Activated naive CD4-positive, alpha-beta T cell treated with anti-CD3 and anti-CD28 coated beads, Interleukin-2, amount 10 ng/mL, durations not matched to agents 7 days and 5 days (primary cell): ENCODE results near the gene SH3BP5L.

ENCODE experiments used
- CTCF ChIA-PET: fragments of 350-600 bp; sonication (Branson Sonifier 250); formaldehyde crosslinking; loops from one replicate; lab custom pipeline; 2021; ENCODE audit warnings: antibody characterized with exemption; lab: Charles Lee
- DNase-seq: peaks from one replicate; pipeline ENCODE4 v3.0.0-alpha.2; 2020
- H3K27ac Mint-ChIP-seq: one replicate; pipeline ENCODE4 v1.8.0; 2021; ENCODE audit warnings: mild to moderate bottlenecking, moderate library complexity, mixed read lengths
- H3K27me3 Mint-ChIP-seq: one replicate; pipeline ENCODE4 v1.8.0; 2021; ENCODE audit warnings: mild to moderate bottlenecking, mixed read lengths
- H3K36me3 Mint-ChIP-seq: one replicate; pipeline ENCODE4 v1.8.0; 2021; ENCODE audit warnings: mixed read lengths
- H3K4me1 Mint-ChIP-seq: one replicate; pipeline ENCODE4 v1.8.0; 2021; ENCODE audit warnings: mixed read lengths
- H3K4me3 Mint-ChIP-seq: one replicate; pipeline ENCODE4 v1.8.0; 2021; ENCODE audit warnings: mild to moderate bottlenecking, moderate library complexity, mixed read lengths
- H3K9me3 Mint-ChIP-seq: one replicate; pipeline ENCODE4 v1.8.0; 2021; ENCODE audit warnings: mixed read lengths

SH3BP5L gene

GRCh38 chr1:248816042-248816851 lies 9.5 kb downstream of the SH3BP5L start:
- peaks cover 58% of the 10 kb centered on the region for H3K4me1 Mint-ChIP-seq
- H3K36me3 Mint-ChIP-seq = peaks cover 69% of the 10 kb centered on the region
- no peak for DNase-seq
- H3K27me3 Mint-ChIP-seq = no peaks in the 10 kb centered on the region
- no peak overlapping the region for H3K4me3 Mint-ChIP-seq
- H3K27ac Mint-ChIP-seq = peak overlapping the region; percentile 91
- H3K9me3 Mint-ChIP-seq = no peaks in the 10 kb centered on the region
- CTCF ChIA-PET = no interaction called here

DNA sequence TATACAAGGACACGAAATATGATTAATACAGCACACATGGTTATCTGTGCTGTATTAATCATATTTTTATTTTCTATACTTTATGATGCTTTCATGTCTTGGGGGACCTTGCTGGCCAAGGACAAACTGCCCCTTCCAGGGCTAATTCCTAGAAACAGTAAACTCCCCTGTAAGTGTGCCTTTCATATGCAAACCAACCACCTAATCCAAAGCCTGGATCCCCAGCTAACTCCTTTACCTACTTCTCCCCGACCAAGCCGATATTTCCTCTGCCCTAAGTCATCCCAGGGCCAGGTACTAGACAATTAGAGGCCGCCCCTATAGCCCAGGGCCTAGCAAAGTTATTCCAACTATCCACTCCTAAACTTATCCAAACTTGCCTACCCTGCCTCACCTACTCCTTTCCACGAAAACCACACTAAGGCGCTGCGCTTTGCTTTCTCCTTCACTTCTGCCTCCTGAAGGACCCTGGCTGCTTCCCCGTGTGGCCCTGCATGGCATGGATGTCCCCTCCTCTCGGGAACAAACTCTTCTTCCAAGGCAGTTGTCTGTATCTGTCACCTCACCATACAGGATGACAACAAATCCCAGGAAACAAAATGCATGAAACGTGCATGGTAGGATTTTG lies 10.2 kb downstream of the SH3BP5L start:
- H3K4me1 Mint-ChIP-seq = peaks cover 53% of the 10 kb centered on the region
- peaks cover 69% of the 10 kb centered on the region for H3K36me3 Mint-ChIP-seq
- H3K4me3 Mint-ChIP-seq = no peak overlapping the region
- H3K27me3 Mint-ChIP-seq = no peaks in the 10 kb centered on the region
- CTCF ChIA-PET = no interaction called here
- no peak for DNase-seq
- H3K9me3 Mint-ChIP-seq = no peaks in the 10 kb centered on the region
- H3K27ac Mint-ChIP-seq = peak overlapping the region; percentile 91

- H3K4me3 Mint-ChIP-seq = no peak overlapping the region
- no peaks in the 10 kb centered on the region for H3K9me3 Mint-ChIP-seq
- H3K27me3 Mint-ChIP-seq = no peaks in the 10 kb centered on the region
- H3K27ac Mint-ChIP-seq = peak overlapping the region; percentile 67
- peaks cover 61% of the 10 kb centered on the region for H3K36me3 Mint-ChIP-seq
- CTCF ChIA-PET = no interaction called here
- no peak for DNase-seq
- H3K4me1 Mint-ChIP-seq = peaks cover 43% of the 10 kb centered on the region
Measured at GRCh38 chr1:248814351-248814750, 11.4 kb downstream of the SH3BP5L start.

DNA sequence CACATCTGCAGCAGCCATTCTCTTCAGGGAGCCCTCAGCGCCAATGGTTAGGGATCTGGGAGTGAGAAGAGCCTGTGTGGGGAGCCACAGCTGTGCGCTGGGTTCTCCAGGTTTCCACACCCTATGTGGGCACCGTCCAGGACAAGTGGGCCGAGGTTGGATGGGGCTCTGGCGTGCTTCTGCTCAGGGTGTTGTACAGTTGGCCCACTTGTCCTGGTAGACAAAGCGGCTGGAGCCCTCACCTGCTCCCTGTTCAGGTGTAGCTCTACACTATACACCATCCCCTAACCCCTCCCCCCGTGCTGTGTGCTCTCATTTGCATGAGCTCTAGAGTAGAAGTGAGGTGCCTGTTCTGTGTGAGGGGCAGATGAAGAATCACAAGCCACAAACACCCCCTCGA lies 12.2 kb downstream of the SH3BP5L start:
- CTCF ChIA-PET = interaction anchor here (0.5 to 1.0 kb wide), 2 partner anchors 75 to 409 kb away, joined by 3 read pairs; no protein-coding TSS in a partner anchor
- peaks cover 35% of the 10 kb centered on the region for H3K4me1 Mint-ChIP-seq
- H3K36me3 Mint-ChIP-seq = peaks cover 56% of the 10 kb centered on the region
- no peak for DNase-seq
- no peak overlapping the region for H3K4me3 Mint-ChIP-seq
- H3K27ac Mint-ChIP-seq = peak overlapping the region; percentile 26
- H3K27me3 Mint-ChIP-seq = no peaks in the 10 kb centered on the region
- H3K9me3 Mint-ChIP-seq = no peaks in the 10 kb centered on the region

DNA sequence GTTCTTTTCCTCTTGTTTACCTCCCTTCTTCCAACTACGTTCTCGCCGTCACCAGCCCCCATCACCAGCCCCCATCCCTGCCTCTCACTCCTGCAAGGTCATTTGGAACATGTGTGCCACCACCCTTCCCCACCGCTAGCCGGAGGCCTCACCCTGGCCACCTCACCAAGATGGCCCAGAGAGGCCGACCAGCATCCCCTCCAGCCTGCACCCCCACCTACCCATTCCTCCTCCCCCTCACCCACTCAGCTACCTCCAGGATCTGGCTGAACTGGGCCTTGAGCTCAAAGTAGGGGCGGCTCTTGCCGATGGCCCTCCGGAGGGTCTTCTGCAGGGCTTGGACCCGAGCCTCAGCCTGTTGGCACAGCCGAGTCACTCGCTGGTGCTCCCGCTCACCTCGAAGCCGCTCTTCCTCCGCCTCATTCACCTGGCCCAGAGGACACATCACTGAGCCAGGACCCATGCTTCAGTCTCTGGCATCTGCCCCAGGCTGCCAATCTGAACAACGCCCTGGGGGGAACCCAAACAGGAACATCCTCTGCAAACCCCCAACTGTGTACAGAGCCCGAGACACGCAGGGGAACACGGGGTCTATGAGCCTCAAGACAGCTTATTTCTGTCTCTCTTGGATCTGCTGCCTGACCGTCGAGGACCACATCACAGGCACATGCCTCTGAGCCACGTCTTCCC lies 12.8 kb downstream of the SH3BP5L start:
- no peak overlapping the region for H3K4me3 Mint-ChIP-seq
- H3K27me3 Mint-ChIP-seq = no peaks in the 10 kb centered on the region
- peaks cover 28% of the 10 kb centered on the region for H3K4me1 Mint-ChIP-seq
- peaks cover 53% of the 10 kb centered on the region for H3K36me3 Mint-ChIP-seq
- H3K9me3 Mint-ChIP-seq = no peaks in the 10 kb centered on the region
- CTCF ChIA-PET = interaction anchor here (1.0 kb wide), 1 partner anchor 409 kb away, joined by 3 read pairs; no protein-coding TSS in a partner anchor
- no peak for DNase-seq
- no peak overlapping the region for H3K27ac Mint-ChIP-seq

DNA sequence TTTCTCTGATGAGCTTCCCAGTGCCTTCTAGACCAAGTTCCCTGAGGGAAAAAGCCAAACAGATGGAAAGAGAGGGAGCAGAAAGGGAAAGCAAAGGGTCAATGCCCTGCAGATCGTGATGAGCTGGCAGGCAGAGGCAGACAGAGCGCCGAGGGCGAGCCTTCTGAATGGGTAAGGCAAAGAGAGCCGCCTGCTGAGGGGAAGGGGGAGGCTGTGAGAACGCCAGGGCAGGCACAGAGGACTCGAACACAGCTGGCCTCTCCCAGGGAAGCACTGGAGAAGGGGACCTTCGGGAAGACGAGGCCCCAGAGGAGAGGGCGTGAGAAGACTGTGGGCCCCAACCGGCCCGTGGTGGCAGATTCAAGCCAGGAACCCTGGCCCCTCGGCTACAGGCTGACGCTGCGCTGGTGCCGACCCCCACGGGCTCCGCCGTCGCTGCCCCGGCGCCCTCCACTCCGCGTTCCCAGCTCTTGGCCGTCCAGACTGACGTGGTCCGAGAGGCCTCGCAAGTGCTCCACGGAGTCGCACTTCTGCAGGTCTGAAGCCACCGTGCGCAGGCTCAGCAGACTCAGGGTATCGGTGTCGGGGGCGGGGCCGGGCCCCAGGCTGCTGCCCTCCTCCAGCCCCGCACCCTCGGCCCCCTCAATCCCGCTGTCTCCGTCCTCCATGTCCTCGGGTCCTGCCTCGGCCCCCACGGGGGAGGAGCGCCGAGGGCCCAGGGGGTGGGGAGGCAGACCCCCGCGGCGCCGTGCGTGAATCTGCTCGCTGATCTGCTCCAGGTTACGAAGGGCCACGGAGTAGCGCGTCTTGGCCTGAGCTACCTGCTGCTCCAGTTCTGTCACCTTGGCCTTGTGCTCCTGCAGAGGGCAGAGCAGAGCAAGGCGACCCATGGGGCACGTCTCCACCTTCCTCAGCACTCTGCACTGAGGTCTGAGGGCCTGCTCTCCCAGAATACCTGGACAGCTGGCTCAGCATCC lies 13.9 kb downstream of the SH3BP5L start:
- Mint-ChIP-seq H3K36me3 (peaks cover 47% of the 10 kb centered on the region), H3K27me3 (no peaks in the 10 kb centered on the region), H3K4me1 (peaks cover 17% of the 10 kb centered on the region), H3K9me3 (no peaks in the 10 kb centered on the region), H3K4me3 (no peak overlapping the region), H3K27ac (no peak overlapping the region)
- CTCF ChIA-PET = no interaction called here
- no peak for DNase-seq

GRCh38 chr1:248810727-248811513 lies 14.8 kb downstream of the SH3BP5L start:
- Mint-ChIP-seq H3K4me1 (peaks cover 9% of the 10 kb centered on the region), H3K9me3 (no peaks in the 10 kb centered on the region), H3K4me3 (no peak overlapping the region), H3K36me3 (peaks cover 40% of the 10 kb centered on the region), H3K27me3 (no peaks in the 10 kb centered on the region), H3K27ac (no peak overlapping the region)
- no peak for DNase-seq
- CTCF ChIA-PET = no interaction called here

- Mint-ChIP-seq H3K27ac (peak overlapping the region; percentile 28), H3K36me3 (peaks cover 33% of the 10 kb centered on the region), H3K4me1 (peaks cover 5% of the 10 kb centered on the region), H3K9me3 (no peaks in the 10 kb centered on the region), H3K27me3 (no peaks in the 10 kb centered on the region), H3K4me3 (no peak overlapping the region)
- DNase-seq = no peak
- CTCF ChIA-PET = no interaction called here
Measured at GRCh38 chr1:248810000-248810726, 15.6 kb downstream of the SH3BP5L start.

- Mint-ChIP-seq H3K4me1 (peaks cover 9% of the 10 kb centered on the region), H3K27me3 (peaks cover 4% of the 10 kb centered on the region), H3K27ac (no peak overlapping the region), H3K4me3 (no peak overlapping the region), H3K9me3 (no peaks in the 10 kb centered on the region), H3K36me3 (peaks cover 22% of the 10 kb centered on the region)
- CTCF ChIA-PET = interaction anchor here (6.0 kb wide), 1 partner anchor 187 kb away, joined by 63 read pairs; no protein-coding TSS in a partner anchor
- no peak for DNase-seq
Measured at GRCh38 chr1:248808876-248809275, 16.8 kb downstream of the SH3BP5L start.

DNA sequence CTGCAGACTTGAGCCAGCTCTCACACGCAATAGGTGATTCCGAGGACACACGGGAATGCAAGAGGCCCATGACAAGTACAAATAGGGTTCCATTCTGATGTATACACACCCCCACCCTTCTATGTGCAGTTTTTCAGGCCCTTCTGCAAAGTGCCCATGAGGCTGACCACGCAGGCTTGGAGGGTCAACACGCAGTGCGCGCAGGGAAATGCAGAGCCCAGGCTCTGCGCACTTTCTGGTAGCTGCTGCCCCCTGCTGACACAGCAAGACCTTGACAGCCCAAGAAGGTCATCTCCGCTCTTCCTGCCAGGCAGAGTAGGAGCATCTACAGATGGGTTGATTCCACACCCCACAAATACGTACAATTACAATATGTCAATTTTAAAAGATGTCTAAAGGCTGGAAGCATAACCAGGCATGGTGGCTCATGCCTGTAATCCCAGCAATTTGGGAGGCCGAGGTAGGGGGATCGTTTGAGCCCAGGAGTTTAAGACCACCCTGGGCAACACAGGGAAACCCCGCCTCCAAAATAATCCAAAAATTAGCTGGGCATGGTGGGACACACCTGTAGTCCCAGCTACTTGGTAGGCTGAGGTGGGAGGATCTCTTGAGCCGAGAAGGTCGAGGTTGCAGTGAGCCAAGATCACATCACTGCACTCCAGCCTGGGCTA lies 18.5 kb downstream of the SH3BP5L start:
- CTCF ChIA-PET = interaction anchor here (0.7 to 6.0 kb wide), 10 partner anchors 11 to 564 kb away, joined by 3 to 63 read pairs (median 5); no protein-coding TSS in a partner anchor
- H3K9me3 Mint-ChIP-seq = no peaks in the 10 kb centered on the region
- peaks cover 8% of the 10 kb centered on the region for H3K36me3 Mint-ChIP-seq
- DNase-seq = peak; percentile 72
- peaks cover 9% of the 10 kb centered on the region for H3K4me1 Mint-ChIP-seq
- H3K27ac Mint-ChIP-seq = no peak overlapping the region
- H3K27me3 Mint-ChIP-seq = peaks cover 9% of the 10 kb centered on the region
- H3K4me3 Mint-ChIP-seq = no peak overlapping the region

- Mint-ChIP-seq H3K4me3 (no peak overlapping the region), H3K36me3 (no peaks in the 10 kb centered on the region), H3K27me3 (peaks cover 9% of the 10 kb centered on the region), H3K27ac (no peak overlapping the region), H3K9me3 (no peaks in the 10 kb centered on the region), H3K4me1 (peaks cover 9% of the 10 kb centered on the region)
- CTCF ChIA-PET = interaction anchor here (0.9 to 6.0 kb wide), 13 partner anchors 11 to 563 kb away, joined by 3 to 63 read pairs (median 4); partner anchors contain the start of gene ZNF692
- no peak for DNase-seq
Measured at GRCh38 chr1:248805876-248806275, 19.8 kb downstream of the SH3BP5L start.
